ENCODE results near the gene PHF1. TPM values are rescaled to one million over a fixed set of nuclear protein-coding genes. Genes with fewer than 3 reads are reported as not detected.

Gene PHF1
- total RNA-seq, 3 donors from 2014 or later, result 72.8 to 82.8 (median 77.3) TPM

DNA sequence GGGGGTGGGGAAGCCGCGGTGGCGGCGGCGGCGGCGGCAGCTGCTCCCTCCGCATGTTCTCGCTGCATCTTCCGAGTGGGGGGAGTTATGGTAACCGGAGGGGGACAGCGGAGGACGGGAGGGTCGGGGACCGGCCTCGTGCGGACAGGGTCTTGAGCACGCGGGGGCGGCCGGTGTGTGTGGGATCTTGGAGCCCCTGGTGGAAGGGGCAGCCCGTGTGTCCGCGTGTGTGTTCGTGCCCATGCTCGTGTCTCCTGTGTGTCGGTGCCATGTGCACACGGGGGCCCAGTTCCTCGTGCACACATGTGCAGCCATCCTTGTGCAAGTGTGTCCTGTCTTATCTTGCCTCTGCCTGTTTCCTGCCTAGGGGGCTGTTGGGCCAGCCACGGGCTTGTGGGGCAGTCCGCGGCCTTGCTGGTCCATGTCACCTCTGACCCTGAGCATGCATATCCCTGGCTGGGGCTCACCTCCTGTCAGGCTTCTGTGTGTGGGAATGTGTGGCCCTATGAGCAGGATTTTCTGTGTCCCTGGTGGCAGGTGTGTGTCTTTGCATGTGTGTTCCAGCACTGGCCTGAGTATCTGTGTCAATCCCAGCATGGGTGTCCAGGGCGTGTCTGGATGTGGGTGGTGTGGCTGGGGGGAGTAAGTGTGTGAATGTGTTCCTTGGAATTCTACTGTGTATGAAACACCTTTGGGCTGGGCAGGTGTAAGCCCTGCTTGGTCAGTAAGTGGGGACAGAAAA, 17.6 kb downstream of the PHF1 start:
- peaks cover 4 to 11% of the 10 kb centered on the region in 2 donors for H3K4me1 ChIP-seq
- intact Hi-C loops (cut with DNase I; ENCODE audit: low total_unique reads), result no loop called here

GRCh38 chr6:33428966-33429749, 18.3 kb downstream of the PHF1 start:
- H3K27ac ChIP-seq, result peak overlapping the region; percentile 95 to 97
- no peak for DNase-seq (ENCODE audit: low spot score in 2 of 2)
- intact Hi-C loops (cut with DNase I; ENCODE audit: low total_unique reads), result no loop called here
- peaks cover 4 to 11% of the 10 kb centered on the region in 2 donors for H3K4me1 ChIP-seq
- TF ChIP-seq POLR2A (IDR thresholded peaks at IDR 0.05) (no peak), POLR2AphosphoS5 (IDR thresholded peaks at IDR 0.05) (no peak)
- TF ChIP-seq, protein P1, sequence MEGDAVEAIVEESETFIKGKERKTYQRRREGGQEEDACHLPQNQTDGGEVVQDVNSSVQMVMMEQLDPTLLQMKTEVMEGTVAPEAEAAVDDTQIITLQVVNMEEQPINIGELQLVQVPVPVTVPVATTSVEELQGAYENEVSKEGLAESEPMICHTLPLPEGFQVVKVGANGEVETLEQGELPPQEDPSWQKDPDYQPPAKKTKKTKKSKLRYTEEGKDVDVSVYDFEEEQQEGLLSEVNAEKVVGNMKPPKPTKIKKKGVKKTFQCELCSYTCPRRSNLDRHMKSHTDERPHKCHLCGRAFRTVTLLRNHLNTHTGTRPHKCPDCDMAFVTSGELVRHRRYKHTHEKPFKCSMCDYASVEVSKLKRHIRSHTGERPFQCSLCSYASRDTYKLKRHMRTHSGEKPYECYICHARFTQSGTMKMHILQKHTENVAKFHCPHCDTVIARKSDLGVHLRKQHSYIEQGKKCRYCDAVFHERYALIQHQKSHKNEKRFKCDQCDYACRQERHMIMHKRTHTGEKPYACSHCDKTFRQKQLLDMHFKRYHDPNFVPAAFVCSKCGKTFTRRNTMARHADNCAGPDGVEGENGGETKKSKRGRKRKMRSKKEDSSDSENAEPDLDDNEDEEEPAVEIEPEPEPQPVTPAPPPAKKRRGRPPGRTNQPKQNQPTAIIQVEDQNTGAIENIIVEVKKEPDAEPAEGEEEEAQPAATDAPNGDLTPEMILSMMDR (IDR thresholded peaks at IDR 0.05), result no peak
- peak overlapping the region in 1 of 3 donors; percentile 83 for H3K4me3 ChIP-seq
- H3K9me3 ChIP-seq, result no peaks in the 10 kb centered on the region
- no peaks in the 10 kb centered on the region for H3K27me3 ChIP-seq
- H3K36me3 ChIP-seq, result no peaks in the 10 kb centered on the region

More for the DNA sequence above, 17.6 kb downstream of the PHF1 start:
- H3K27ac ChIP-seq, result peak overlapping the region; percentile 95 to 97
- TF ChIP-seq POLR2AphosphoS5 (IDR thresholded peaks at IDR 0.05), result no peak
- TF ChIP-seq, protein P1 (IDR thresholded peaks at IDR 0.05), result peak; percentile 30 to 74 (median 42)
- no peaks in the 10 kb centered on the region for H3K9me3 ChIP-seq
- peak overlapping the region; percentile 48 to 83 (median 64) for H3K4me3 ChIP-seq
- no peaks in the 10 kb centered on the region for H3K36me3 ChIP-seq
- no peaks in the 10 kb centered on the region for H3K27me3 ChIP-seq
- no peak for DNase-seq (ENCODE audit: low spot score in 2 of 2)

DNA sequence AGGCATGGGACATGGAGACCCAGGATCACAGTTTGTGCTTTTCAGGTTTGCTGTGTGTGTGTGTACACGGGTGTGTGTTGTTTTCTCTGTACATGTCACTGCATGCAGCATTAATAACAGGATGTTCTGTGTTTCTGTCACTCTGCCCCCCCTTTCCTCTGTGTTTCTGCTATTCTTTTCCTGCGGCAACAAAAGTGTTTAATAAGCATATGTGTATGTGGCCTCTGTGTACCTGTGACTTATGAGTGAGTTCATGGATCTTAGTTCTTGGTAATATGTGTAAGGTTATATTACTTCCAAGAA, 18.9 kb downstream of the PHF1 start:
- Histone ChIP-seq H3K9me3 (no peaks in the 10 kb centered on the region), H3K4me3 (no peak overlapping the region), H3K27me3 (no peaks in the 10 kb centered on the region), H3K4me1 (peaks cover 4 to 11% of the 10 kb centered on the region in 2 donors), H3K27ac (no peak overlapping the region), H3K36me3 (no peaks in the 10 kb centered on the region)
- intact Hi-C loops (cut with DNase I; ENCODE audit: low total_unique reads), result no loop called here
- TF ChIP-seq POLR2AphosphoS5 (IDR thresholded peaks at IDR 0.05), result no peak
- TF ChIP-seq, protein P1 (IDR thresholded peaks at IDR 0.05), result no peak
- TF ChIP-seq POLR2A (IDR thresholded peaks at IDR 0.05), result no peak
- DNase-seq (ENCODE audit: low spot score in 2 of 2), result no peak

DNA sequence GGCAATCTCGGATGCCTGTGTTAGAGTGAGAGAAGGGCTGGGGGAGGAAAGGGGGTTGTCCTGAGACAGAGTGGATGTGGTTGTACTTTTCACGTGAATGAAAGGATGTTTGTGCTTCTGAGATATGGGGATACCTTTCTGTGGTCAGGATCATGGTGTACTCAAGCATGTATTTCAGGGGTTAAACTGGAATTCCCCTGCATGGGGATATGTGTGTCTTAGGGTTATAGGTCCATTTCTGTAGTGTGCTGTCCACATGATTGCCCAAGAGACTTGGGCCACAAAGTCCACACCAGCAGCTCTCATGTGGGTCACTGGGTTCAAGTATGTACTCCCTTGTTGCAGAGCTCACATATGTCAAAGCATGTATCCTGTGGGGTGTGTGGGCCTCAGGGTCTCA, 19.5 kb downstream of the PHF1 start:
- Histone ChIP-seq H3K9me3 (no peaks in the 10 kb centered on the region), H3K27me3 (no peaks in the 10 kb centered on the region), H3K36me3 (no peaks in the 10 kb centered on the region), H3K4me1 (peaks cover 4 to 11% of the 10 kb centered on the region in 2 donors), H3K27ac (no peak overlapping the region), H3K4me3 (no peak overlapping the region)
- intact Hi-C loops (cut with DNase I; ENCODE audit: low total_unique reads), result no loop called here
- no peak for DNase-seq (ENCODE audit: low spot score in 2 of 2)
- TF ChIP-seq POLR2AphosphoS5 (IDR thresholded peaks at IDR 0.05) (no peak), POLR2A (IDR thresholded peaks at IDR 0.05) (no peak)
- TF ChIP-seq, protein P1 (IDR thresholded peaks at IDR 0.05), result no peak
